ENCODE data around the gene CORIN.

CORIN gene

GRCh38 chr4:47647029-47647428, 190.8 kb downstream of the CORIN start:
- DNase-seq (ENCODE audit: low read depth in 2 of 3, low spot score in 1 of 3): no peak

DNA sequence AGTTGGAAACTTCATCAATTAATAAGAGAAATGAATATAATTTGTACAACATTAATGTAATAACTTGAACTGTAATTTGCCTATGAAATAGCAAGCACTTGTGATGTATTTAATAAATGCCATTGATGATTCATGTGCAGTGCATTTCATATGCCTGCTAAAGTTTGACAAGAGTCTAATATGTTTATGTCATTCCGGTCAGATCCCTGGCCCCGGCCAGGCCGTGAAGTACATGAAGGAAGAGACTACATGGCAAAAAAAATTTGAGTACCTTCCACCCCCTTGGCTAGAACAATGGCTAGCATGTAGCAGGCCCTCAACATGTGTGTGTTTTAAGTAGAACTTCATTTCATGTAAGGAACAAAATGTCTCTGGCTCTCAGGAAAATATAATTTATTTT, 191.5 kb downstream of the CORIN start:
- no peak for DNase-seq (ENCODE audit: low read depth in 2 of 3, low spot score in 1 of 3)

GRCh38 chr4:47643845-47644244, 194.0 kb downstream of the CORIN start:
- DNase-seq (ENCODE audit: low read depth in 2 of 3, low spot score in 1 of 3): no peak

DNA sequence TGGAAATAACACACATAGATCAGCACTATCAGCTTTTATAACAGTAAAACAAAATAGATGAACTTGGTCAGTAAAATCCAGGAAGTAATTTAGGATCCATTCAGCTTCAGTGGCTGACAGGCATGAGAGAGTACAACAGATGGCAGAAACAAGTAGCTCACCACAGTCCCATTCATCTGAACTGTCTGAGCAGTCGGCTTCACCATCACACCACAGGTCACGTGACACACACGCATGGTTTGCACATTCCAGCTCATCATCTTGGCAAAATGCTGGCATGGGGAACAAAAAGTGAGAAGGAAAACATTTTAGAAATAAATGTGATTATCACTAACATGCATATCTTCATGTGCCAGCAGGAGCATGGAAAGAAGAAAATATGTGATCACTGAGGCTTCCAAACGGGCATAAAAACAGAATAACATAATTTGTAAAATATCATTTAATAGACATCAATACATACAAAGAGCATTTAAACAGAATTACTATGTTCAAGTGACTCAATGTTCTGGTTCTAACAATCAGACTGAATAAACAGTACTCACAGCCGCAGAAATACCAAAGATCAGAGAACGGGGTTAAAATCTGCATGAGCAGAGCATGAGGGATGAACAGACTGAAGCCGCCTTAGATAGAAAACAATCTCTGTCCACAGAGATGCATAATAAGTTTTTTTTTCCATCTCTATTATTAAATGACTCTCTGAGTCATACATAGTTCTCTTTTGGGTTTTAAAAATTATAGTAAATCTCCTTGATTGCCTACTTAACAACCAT, 194.7 kb downstream of the CORIN start:
- DNase-seq (ENCODE audit: low read depth in 2 of 3, low spot score in 1 of 3): no peak

DNA sequence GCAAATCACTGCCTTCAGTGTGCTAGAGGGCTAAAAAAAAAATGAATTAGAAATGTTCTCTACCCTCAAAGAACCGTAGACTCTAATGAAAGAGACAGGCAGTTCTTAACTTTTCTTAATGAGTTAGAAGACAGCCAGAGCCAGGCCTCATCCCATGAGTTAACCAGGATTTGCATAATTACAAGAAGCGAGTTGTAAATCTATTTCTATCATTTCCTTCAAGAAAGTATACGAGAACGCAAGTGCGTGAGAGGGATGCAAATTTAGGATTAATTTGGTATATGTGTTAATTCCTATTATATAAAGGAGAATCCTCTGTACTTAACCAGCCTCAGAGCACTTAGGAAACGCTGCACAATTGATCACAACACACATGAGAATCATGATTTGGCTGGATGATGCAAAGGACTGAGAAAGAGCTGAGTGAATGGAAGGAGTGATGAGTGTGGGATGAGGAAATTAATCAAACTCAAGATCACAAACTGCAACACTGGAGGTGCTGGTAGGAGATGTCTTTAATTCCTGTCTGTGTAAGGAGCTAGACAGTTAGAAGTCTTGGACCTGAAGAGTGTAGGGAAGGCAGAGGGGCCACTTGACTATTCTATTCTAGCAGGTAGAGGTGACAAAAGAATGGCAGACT, 195.6 kb downstream of the CORIN start:
- DNase-seq (ENCODE audit: low read depth in 2 of 3, low spot score in 1 of 3): no peak

- DNase-seq (ENCODE audit: low read depth in 2 of 3, low spot score in 1 of 3): no peak
Observed at GRCh38 chr4:47641755-47642154, 196.1 kb downstream of the CORIN start.

- DNase-seq (ENCODE audit: low read depth in 2 of 3, low spot score in 1 of 3): no peak
Observed at GRCh38 chr4:47640911-47641310, 197.0 kb downstream of the CORIN start.

GRCh38 chr4:47639531-47639930, 198.3 kb downstream of the CORIN start:
- no peak for DNase-seq (ENCODE audit: low read depth in 2 of 3, low spot score in 1 of 3)

- DNase-seq (ENCODE audit: low read depth in 2 of 3, low spot score in 1 of 3): no peak
Observed at GRCh38 chr4:47631161-47631560, 206.7 kb downstream of the CORIN start.

DNA sequence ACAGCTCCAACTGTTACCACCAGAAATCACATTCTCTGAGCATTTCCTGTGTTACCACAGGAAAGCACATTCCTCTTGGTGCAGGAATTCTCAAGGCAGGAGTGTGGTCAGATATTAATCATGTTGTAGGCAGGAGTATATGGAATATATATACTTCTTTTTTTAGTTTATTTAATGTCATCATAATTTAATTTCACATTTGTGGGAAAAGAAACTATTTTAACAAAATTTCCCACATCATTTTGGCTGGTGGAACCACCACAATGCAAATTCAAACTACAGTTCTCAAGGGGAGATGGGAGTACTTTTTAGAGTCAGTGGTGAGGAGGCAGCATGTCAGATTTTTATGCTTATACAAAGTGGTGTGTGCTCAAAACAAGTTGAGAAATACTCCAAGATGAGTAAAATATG, 213.8 kb downstream of the CORIN start:
- no peak for DNase-seq (ENCODE audit: low read depth in 2 of 3, low spot score in 1 of 3)

- DNase-seq (ENCODE audit: low read depth in 2 of 3, low spot score in 1 of 3): no peak
Observed at GRCh38 chr4:47621181-47621580, 216.7 kb downstream of the CORIN start.

GRCh38 chr4:47619691-47620090, 218.2 kb downstream of the CORIN start:
- no peak for DNase-seq (ENCODE audit: low read depth in 2 of 3, low spot score in 1 of 3)

DNA sequence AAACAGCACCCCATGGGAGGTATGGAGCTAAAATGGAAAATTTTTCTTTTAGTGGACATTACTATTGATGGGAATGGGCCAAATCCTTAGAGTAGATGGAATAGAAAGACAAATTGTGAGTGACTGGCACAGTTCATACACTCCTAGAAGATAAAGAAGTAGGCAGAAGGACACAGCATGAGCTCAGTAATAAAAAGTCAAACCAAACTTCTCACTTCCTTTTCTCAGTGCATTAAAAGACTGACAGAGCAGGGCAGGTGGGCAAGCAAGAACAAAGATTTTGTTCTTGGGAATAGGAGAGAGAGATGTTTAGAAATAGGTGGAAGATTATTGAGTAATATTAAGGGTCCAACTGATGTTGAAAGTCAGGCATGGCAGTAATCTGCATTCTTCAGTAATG, 220.3 kb downstream of the CORIN start:
- no peak for DNase-seq (ENCODE audit: low read depth in 2 of 3, low spot score in 1 of 3)

GRCh38 chr4:47615385-47615784, 222.5 kb downstream of the CORIN start:
- DNase-seq (ENCODE audit: low read depth in 2 of 3, low spot score in 1 of 3): no peak

- no peak for DNase-seq (ENCODE audit: low read depth in 2 of 3, low spot score in 1 of 3)
Observed at GRCh38 chr4:47612116-47613023, 225.5 kb downstream of the CORIN start.

- no peak for DNase-seq (ENCODE audit: low read depth in 2 of 3, low spot score in 1 of 3)
Observed at GRCh38 chr4:47606482-47606881, 231.4 kb downstream of the CORIN start.

GRCh38 chr4:47598896-47599295, 239.0 kb downstream of the CORIN start:
- no peak for DNase-seq (ENCODE audit: low read depth in 2 of 3, low spot score in 1 of 3)

DNA sequence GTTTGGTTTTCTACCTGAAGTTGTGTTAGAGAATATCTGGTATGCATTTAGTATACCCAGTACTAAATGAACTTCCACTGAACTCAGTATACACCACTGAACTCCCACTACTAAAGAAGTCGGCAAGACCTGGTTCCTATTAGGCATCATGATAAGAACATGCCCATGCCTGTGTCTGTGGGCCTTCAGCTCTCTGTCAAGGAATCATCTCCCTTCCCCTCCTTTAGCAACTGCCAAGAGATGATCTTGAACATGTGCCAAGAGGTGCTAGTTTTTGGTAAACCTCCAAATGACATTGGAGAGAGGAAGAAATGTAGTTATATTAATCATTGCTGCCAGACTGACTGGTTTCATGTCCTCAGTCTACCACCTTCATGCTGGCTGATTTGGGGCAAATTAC, 239.5 kb downstream of the CORIN start:
- no peak for DNase-seq (ENCODE audit: low read depth in 2 of 3, low spot score in 1 of 3)

GRCh38 chr4:47597696-47598095, 240.2 kb downstream of the CORIN start:
- no peak for DNase-seq (ENCODE audit: low read depth in 2 of 3, low spot score in 1 of 3)

GRCh38 chr4:47590325-47590724, 247.5 kb downstream of the CORIN start:
- DNase-seq (ENCODE audit: low read depth in 2 of 3, low spot score in 1 of 3): no peak

- no peak for DNase-seq (ENCODE audit: low read depth in 2 of 3, low spot score in 1 of 3)
Observed at GRCh38 chr4:47579235-47579634, 258.6 kb downstream of the CORIN start.

Data from stimulated activated CD4-positive, alpha-beta T cell treated with anti-CD3 and anti-CD28 coated beads, Interleukin-12 subunit alpha, Interleukin-12 subunit beta, amount 100 ng/mL, for 48 hours (primary cell).